Stomach (tissue), 4 donors: ENCODE results near the gene FAF2.

ENCODE experiments used
- EP300 ChIP-seq: sonication (generic); formaldehyde crosslinking; IDR thresholded peaks from one replicate; pipeline ENCODE4 v1.6.1; 2017; ENCODE audit warnings: antibody characterized with exemption
- POLR2A ChIP-seq, 4 donors: fragments of 450-650 bp; IDR thresholded peaks; one replicate each; pipeline ENCODE4 v1.6.1; 2016; ENCODE audit warnings: antibody characterized with exemption in 4 of 4, control low read depth in 2 of 4, mild to moderate bottlenecking in 1 of 4, moderate library complexity in 1 of 4
- TF ChIP-seq, protein P1 (sequence below), 7 experiments: fragments of 450-650 bp in 4 of 7; fragments of 200-600 bp in 3 of 7; sonication (generic) in 3 of 7; IDR thresholded peaks; one replicate each; pipeline ENCODE4 v1.5.1; 2016 to 2019; ENCODE audit warnings: antibody characterized with exemption in 7 of 7, control low read depth in 2 of 7, mild to moderate bottlenecking in 1 of 7

DNA sequence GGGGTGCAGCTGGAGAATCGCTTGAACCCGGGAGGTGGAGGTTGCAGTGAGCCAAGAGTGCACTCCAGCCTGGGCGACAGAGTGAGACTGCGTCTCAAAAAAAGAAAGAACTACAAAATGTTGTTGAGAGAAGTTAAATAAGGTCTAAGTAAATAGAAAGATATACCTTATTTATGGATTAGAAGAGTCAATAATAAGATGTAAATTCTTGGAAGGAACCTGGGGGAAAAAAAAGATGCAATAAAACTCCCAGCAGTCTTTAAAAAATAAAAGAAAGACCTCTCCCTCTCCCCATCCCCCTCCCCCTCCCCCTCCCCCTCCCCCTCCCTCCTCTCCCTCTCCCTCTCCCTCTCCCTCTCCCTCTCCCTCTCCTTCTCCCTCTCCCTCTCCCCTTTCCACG, 15.5 kb upstream of the FAF2 start:
- TF ChIP-seq, protein P1, sequence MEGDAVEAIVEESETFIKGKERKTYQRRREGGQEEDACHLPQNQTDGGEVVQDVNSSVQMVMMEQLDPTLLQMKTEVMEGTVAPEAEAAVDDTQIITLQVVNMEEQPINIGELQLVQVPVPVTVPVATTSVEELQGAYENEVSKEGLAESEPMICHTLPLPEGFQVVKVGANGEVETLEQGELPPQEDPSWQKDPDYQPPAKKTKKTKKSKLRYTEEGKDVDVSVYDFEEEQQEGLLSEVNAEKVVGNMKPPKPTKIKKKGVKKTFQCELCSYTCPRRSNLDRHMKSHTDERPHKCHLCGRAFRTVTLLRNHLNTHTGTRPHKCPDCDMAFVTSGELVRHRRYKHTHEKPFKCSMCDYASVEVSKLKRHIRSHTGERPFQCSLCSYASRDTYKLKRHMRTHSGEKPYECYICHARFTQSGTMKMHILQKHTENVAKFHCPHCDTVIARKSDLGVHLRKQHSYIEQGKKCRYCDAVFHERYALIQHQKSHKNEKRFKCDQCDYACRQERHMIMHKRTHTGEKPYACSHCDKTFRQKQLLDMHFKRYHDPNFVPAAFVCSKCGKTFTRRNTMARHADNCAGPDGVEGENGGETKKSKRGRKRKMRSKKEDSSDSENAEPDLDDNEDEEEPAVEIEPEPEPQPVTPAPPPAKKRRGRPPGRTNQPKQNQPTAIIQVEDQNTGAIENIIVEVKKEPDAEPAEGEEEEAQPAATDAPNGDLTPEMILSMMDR (IDR thresholded peaks at IDR 0.05) = no peak
- TF ChIP-seq POLR2A (IDR thresholded peaks at IDR 0.05) (no peak), EP300 (no peak)
